SU-DHL-6 (cell line): ENCODE data around the gene CEL.
"Not testable (repeated sequence)": the region's sequence is repeated elsewhere in the genome, so short reads cannot be mapped to it uniquely, and the experiment has no call there.

Source experiments
- H2AFZ ChIP-seq: fragments of 200-600 bp; sonication (generic); 2 replicates; pipeline ENCODE4 v1.6.1; 2014; ENCODE audit warnings: low read depth, mild to moderate bottlenecking, moderate library complexity, mixed read lengths, antibody characterized with exemption, low read length; ENCODE audit not compliant: severe bottlenecking
- H3F3A ChIP-seq: fragments of 200-600 bp; shearing (Covaris generic); 2 replicates; pipeline ENCODE4 v1.6.0; 2016; ENCODE audit warnings: antibody characterized with exemption, mild to moderate bottlenecking; ENCODE audit not compliant: insufficient read depth
- H3K27ac ChIP-seq: fragments of 200-600 bp; sonication (generic); 2 replicates; pipeline ENCODE4 v1.5.1; 2016; ENCODE audit warnings: low read depth, mild to moderate bottlenecking, low read length, moderate library complexity, mixed read lengths
- H3K27me3 ChIP-seq: fragments of 200-600 bp; sonication (generic), shearing (Covaris generic); 2 replicates; pipeline ENCODE4 v1.6.0; 2014; ENCODE audit warnings: mild to moderate bottlenecking, low read length
- H3K36me3 ChIP-seq: fragments of 200-600 bp; sonication (generic); 2 replicates; pipeline ENCODE4 v1.6.1; 2014; ENCODE audit warnings: mild to moderate bottlenecking, low read length, mixed read lengths
- H3K4me2 ChIP-seq: fragments of 300-600, 200-600 bp; shearing (Covaris generic), sonication (generic); 2 replicates; pipeline ENCODE4 v1.6.0; 2014; ENCODE audit warnings: low read length, low read depth, mild to moderate bottlenecking; ENCODE audit not compliant: poor library complexity, severe bottlenecking
- H3K4me3 ChIP-seq: fragments of 200-600 bp; sonication (generic); 2 replicates; pipeline ENCODE4 v1.5.1; 2014; ENCODE audit warnings: antibody characterized with exemption, low read length, mild to moderate bottlenecking, mixed read lengths; ENCODE audit not compliant: insufficient read depth, poor library complexity, severe bottlenecking
- H3K79me2 ChIP-seq: fragments of 200-600 bp; sonication (generic); 2 replicates; pipeline ENCODE4 v1.6.1; 2014; ENCODE audit warnings: mild to moderate bottlenecking, low read length, moderate library complexity; ENCODE audit not compliant: insufficient read depth
- H3K9ac ChIP-seq: fragments of 200-600 bp; sonication (generic); 2 replicates; pipeline ENCODE4 v1.7.0; 2014; ENCODE audit warnings: mild to moderate bottlenecking, low read length
- H3K9me2 ChIP-seq: fragments of 200-600 bp; sonication (generic); replicated peaks from 2 replicates; pipeline ENCODE4 v1.6.1; 2014; ENCODE audit warnings: low read length; ENCODE audit not compliant: insufficient read depth
- H3K9me3 ChIP-seq: fragments of 200-600 bp; sonication (generic); 2 replicates; pipeline ENCODE4 v1.6.1; 2014; ENCODE audit warnings: low read length, mixed read lengths; ENCODE audit not compliant: insufficient read depth
- H4K20me1 ChIP-seq: fragments of 200-600 bp; sonication (generic); 2 replicates; pipeline ENCODE4 v1.6.1; 2014; ENCODE audit warnings: low read depth, mild to moderate bottlenecking, antibody characterized with exemption, low read length, moderate library complexity, mixed read lengths
- EZH2phosphoT487 ChIP-seq: fragments of 200-600 bp; sonication (generic), shearing (Covaris generic); conservative IDR thresholded peaks from 2 replicates; pipeline ENCODE4 v1.6.1; 2018; ENCODE audit warnings: mild to moderate bottlenecking, antibody characterized with exemption, low read length, moderate library complexity, mixed read lengths
- TF ChIP-seq, protein P1 (sequence below): fragments of 200-600 bp; sonication (generic); IDR thresholded peaks from one replicate; pipeline ENCODE4 v1.5.1; 2017; ENCODE audit warnings: antibody characterized with exemption, mild to moderate bottlenecking, low read length, moderate library complexity; ENCODE audit not compliant: insufficient read depth, poor library complexity, severe bottlenecking

Gene CEL

DNA sequence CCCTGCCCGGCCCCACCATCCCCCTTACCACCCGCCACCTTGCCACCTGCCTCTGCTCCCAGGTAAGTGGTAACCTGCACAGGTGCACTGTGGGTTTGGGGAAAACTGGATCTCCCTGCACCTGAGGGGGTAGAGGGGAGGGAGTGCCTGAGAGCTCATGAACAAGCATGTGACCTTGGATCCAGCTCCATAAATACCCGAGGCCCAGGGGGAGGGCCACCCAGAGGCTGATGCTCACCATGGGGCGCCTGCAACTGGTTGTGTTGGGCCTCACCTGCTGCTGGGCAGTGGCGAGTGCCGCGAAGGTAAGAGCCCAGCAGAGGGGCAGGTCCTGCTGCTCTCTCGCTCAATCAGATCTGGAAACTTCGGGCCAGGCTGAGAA lies at the start of gene CEL:
Gene CEL, plus strand, starts transcription at position 218 of the 382 bp plus-strand sequence. Its CDS starts 22 bp downstream, at position 240.
- not testable (repeated sequence) for H2AFZ ChIP-seq, H3K27ac ChIP-seq, H3F3A ChIP-seq, H3K79me2 ChIP-seq, H3K4me3 ChIP-seq, H3K9ac ChIP-seq, H4K20me1 ChIP-seq, H3K36me3 ChIP-seq, H3K9me2 ChIP-seq, H3K27me3 ChIP-seq, H3K9me3 ChIP-seq, H3K4me2 ChIP-seq

DNA sequence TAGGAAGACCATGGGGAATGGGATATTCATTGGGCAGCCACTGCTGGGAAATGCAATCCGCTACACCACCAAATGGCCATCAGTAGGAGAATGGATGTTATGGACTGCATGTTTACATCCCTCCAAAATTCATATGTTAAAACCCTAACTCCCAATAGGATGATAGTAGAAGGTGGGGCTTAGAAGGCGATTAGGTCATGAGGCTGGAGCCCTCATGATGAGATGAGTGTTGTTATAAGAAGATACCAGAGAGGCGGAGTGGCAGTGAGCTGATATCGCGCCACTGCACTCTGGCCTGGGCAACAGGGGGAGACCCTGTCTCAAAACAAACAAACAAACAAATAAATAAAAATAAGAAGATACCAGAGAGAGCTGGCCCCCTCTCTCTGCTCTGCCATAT lies 47.1 kb upstream of the CEL start:
- H3K9me3 ChIP-seq, result no peaks in the 10 kb centered on the region
- no peaks in the 10 kb centered on the region for H3K79me2 ChIP-seq
- H3K9ac ChIP-seq, result no peak overlapping the region
- H3K27me3 ChIP-seq, result no peaks in the 10 kb centered on the region
- H3F3A ChIP-seq, result no peaks in the 10 kb centered on the region
- H3K4me3 ChIP-seq, result no peak overlapping the region
- no peak for TF ChIP-seq EZH2phosphoT487
- TF ChIP-seq, protein P1, sequence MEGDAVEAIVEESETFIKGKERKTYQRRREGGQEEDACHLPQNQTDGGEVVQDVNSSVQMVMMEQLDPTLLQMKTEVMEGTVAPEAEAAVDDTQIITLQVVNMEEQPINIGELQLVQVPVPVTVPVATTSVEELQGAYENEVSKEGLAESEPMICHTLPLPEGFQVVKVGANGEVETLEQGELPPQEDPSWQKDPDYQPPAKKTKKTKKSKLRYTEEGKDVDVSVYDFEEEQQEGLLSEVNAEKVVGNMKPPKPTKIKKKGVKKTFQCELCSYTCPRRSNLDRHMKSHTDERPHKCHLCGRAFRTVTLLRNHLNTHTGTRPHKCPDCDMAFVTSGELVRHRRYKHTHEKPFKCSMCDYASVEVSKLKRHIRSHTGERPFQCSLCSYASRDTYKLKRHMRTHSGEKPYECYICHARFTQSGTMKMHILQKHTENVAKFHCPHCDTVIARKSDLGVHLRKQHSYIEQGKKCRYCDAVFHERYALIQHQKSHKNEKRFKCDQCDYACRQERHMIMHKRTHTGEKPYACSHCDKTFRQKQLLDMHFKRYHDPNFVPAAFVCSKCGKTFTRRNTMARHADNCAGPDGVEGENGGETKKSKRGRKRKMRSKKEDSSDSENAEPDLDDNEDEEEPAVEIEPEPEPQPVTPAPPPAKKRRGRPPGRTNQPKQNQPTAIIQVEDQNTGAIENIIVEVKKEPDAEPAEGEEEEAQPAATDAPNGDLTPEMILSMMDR, result no peak
- no peaks in the 10 kb centered on the region for H4K20me1 ChIP-seq
- no peak overlapping the region for H3K4me2 ChIP-seq
- no peaks in the 10 kb centered on the region for H3K9me2 ChIP-seq
- no peak overlapping the region for H2AFZ ChIP-seq
- H3K27ac ChIP-seq, result no peak overlapping the region
- no peaks in the 10 kb centered on the region for H3K36me3 ChIP-seq

DNA sequence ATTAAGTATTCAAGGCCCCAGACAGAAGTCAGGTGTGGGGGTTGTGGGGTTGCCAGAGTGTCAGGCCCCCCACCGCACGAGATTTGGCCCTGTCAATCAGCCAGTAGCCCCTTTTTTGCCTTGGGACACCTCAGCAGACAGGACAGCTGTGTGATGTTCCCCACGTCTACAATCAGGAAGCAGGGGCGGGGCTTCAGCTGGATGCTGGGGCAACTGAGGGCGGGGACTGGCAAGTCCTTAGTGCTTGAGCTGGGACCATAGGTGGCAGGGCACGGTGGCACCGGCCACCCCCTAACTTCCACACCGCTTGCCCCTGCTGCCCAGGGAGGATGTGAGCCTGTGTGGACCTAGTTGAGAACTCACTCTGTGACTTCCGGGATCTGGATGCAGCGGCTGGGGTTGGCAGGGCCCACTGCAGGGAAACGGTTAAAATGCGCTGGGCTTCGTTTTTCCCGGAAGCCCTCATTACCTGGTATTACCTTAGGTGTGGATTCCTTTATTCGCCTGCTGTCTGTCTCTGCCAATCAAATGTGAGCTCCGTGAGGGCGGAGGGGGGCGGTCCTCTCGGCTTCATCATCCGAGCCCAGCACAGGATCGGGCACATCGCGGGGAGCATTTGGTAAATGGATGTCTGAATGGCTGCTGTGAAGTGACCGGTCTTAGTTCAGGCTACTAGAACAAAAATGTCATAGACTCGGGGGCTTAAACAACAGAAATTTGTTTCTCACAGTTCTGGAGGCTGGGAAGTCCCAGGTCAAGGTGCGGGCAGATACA lies 38.5 kb upstream of the CEL start:
- Histone ChIP-seq H3F3A (no peaks in the 10 kb centered on the region), H3K36me3 (no peaks in the 10 kb centered on the region), H4K20me1 (no peaks in the 10 kb centered on the region), H3K79me2 (no peaks in the 10 kb centered on the region), H3K9ac (no peak overlapping the region), H3K4me2 (no peak overlapping the region), H3K4me3 (no peak overlapping the region), H3K9me2 (no peaks in the 10 kb centered on the region), H2AFZ (no peak overlapping the region), H3K9me3 (no peaks in the 10 kb centered on the region), H3K27me3 (no peaks in the 10 kb centered on the region), H3K27ac (no peak overlapping the region)
- TF ChIP-seq, protein P1, result no peak

- Histone ChIP-seq H3F3A (no peaks in the 10 kb centered on the region), H3K4me3 (no peak overlapping the region), H3K79me2 (peaks cover 7% of the 10 kb centered on the region), H3K9me3 (no peaks in the 10 kb centered on the region), H2AFZ (no peak overlapping the region), H3K9ac (no peak overlapping the region), H3K36me3 (no peaks in the 10 kb centered on the region), H3K4me2 (no peak overlapping the region), H3K27ac (no peak overlapping the region), H4K20me1 (no peaks in the 10 kb centered on the region), H3K27me3 (no peaks in the 10 kb centered on the region), H3K9me2 (no peaks in the 10 kb centered on the region)
- TF ChIP-seq EZH2phosphoT487, result no peak
- TF ChIP-seq, protein P1, result no peak
Measured at GRCh38 chr9:133026426-133026825, 35.4 kb upstream of the CEL start.
